GM12892 (cell line): ENCODE data around the gene MYZAP.

Experiments
- POLR2A ChIP-seq: IDR thresholded peaks from 2 replicates; pipeline ENCODE4 v1.6.1; 2011; ENCODE audit warnings: low read depth, low read length, control low read depth
- POLR2AphosphoS5 ChIP-seq: IDR thresholded peaks from 2 replicates; pipeline ENCODE4 v1.6.1; 2011; ENCODE audit warnings: low read depth, low read length, control low read depth
- TAF1 ChIP-seq: IDR thresholded peaks from 2 replicates; pipeline ENCODE4 v1.6.1; 2011; ENCODE audit warnings: low read depth, mild to moderate bottlenecking, control low read depth, low read length, borderline replicate concordance

DNA sequence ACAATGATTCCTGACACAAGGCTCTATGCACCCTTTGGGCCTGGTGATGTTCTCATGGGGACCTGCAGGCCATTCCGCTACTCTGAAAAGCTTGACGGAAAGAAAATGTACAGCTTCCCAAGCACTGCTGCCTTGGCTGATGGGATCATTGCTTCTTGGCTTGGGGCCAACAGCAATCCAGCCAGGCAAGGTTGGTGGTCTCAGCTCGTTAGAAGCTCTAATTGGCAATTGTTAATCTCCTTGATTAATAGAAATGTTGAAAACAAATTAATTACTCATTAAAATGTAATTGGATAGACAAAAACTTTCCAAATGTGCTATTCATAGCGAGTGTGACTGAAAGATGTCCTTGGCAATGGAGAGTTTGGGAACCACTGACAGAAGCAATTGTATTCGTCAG is 16.3 kb upstream of the MYZAP start:
- no peak for TF ChIP-seq POLR2A
- no peak for TF ChIP-seq TAF1
- TF ChIP-seq POLR2AphosphoS5, result no peak
